ENCODE results near the gene TOMM6. TPM values are rescaled to one million over a fixed set of nuclear protein-coding genes. Genes with fewer than 3 reads are reported as not detected.

The TOMM6 gene
- 429 TPM for polyA plus RNA-seq (2012; ENCODE audit: insufficient read depth, insufficient read length)

DNA sequence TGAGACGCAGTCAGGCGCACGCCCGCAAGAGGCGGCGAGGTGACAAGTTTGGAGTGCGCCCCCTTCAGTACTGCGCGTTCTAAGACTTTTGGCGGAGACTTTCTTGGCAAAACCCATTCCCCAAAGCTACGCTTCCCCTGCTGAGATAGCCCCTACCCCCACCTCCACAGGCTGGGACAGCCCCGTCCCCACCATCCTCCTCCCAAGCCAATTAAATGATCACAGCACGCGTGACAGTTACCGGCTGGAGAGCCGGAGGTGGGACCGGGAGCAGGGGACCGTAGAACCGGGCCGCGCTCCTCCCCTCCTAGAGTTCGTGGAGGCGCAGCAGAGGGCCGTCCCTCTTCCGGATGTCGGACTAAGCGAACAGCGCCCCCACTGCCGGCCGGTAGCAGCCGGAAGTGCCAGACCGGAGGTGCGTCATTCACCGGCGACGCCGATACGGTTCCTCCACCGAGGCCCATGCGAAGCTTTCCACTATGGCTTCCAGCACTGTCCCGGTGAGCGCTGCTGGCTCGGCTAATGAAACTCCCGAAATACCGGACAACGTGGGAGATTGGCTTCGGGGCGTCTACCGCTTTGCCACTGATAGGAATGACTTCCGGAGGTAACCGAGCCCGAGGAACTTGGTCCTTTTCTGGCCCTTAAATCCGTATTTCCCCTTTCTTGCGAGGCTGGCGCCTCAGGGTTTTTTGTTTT lies at the start of gene TOMM6:
TOMM6 (plus strand) TSS at position 476 of the 699 bp plus-strand sequence; CDS start at position 480, 4 bp downstream.
- peak; percentile 90 for DNase-seq (ENCODE audit: low read depth, low spot score)
- peak within 1 kb of the TSS; percentile 100 for H3K4me3 ChIP-seq (ENCODE audit: low read length)

DNA sequence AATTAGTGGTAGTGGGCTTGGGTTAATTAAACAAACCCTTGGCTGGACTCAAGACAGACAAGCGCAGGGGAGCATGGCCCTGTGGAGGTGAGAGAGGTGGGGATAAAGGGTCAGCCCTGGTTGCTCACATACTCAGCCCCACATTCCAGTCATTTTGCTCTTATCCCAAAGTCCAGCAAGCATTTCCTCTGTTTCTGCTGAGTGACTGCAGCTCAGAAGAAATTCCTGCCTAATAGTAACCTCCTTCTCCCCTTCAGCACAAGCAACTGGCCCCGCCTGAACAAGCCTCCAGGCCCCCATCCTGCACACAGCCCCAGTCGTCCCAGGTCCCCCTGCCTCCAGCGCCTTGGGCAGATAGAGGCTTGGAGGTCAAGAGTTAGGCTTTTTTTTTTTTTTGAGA lies 48.5 kb upstream of the TOMM6 start:
- DNase-seq (ENCODE audit: low read depth, low spot score), result no peak
- no peak overlapping the region for H3K4me3 ChIP-seq (ENCODE audit: low read length)

DNA sequence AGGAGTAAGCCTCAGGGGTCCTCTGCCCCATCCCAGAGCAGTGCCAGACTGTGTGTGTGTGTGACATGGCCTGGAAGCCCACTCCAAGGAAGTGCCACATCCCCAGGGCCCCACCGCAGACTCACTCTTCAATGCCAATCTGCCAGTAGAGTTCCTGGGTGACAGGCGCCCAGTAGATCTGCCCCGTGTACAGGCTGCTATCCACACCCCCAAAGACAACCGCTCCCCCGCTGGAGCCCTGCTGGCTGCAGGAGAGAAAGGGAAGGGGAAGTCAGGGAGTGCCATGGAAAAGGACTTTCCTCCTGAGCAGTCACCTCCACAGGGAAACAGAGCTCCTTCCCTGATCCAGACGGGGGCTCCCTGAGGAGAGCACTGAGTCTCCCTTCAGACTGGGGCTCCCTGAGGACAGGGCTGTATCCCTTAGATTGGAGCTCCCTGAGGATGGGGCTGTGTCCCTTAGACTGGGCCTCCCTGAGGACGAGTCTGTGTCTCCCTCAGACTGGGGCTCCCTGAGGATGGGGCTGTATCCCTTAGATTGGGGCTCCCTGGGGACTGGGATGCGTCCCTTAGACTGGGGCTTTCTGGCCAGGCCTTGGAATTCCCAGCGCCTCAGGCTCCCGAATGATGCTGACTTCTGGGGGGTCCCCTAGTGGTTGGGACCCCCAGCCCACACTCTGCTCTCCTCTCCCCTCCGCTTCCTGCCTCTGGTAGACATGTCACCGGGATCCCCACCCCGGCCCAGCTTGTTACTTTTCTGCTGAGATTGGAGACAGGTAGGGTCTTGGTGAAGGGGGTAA lies 46.9 kb upstream of the TOMM6 start:
- DNase-seq (ENCODE audit: low read depth, low spot score), result no peak
- no peak overlapping the region for H3K4me3 ChIP-seq (ENCODE audit: low read length)

- no peak for DNase-seq (ENCODE audit: low read depth, low spot score)
- H3K4me3 ChIP-seq (ENCODE audit: low read length), result no peak overlapping the region
Observed at GRCh38 chr6:41741625-41742490, 45.6 kb upstream of the TOMM6 start.

DNA sequence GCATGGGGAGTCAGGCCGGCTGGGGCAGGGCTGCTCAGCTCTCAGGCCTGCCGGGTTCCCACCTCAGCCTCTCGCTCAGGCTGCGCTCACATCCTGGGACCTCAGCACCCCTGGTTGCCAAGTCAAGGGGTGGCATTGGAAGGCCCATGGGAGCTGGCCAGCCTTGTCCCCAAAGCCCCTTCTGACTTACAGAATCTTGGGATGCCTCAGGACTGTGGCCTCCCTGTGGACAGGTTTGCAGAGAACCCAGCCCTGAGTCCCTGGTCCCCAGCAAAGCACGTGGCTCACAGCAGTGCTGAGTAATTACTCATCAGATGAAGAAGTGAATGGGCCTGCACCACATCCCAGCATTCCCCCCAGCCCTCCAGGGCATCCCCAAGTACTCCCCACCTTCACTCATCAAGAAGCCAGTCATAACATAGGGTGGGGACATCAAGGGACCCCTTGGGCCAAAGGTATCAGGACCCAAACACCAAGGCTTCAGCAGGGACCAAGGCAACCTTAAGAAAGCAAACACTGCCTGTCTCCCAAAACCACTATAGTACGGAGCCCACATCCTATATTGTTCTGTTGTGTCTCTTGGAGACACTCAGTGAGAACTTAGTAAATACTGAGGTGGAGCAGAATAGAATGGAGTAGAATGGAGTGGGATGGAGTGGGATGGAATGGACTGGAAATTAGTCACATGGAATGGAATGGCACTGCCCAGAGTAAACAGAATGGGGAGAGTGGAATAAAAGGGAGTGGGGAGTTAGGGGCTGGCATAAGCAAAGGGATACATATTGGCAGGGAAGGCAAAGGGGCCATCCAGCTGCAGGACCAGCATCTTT lies 43.9 kb upstream of the TOMM6 start:
- DNase-seq (ENCODE audit: low read depth, low spot score), result no peak
- no peak overlapping the region for H3K4me3 ChIP-seq (ENCODE audit: low read length)

DNA sequence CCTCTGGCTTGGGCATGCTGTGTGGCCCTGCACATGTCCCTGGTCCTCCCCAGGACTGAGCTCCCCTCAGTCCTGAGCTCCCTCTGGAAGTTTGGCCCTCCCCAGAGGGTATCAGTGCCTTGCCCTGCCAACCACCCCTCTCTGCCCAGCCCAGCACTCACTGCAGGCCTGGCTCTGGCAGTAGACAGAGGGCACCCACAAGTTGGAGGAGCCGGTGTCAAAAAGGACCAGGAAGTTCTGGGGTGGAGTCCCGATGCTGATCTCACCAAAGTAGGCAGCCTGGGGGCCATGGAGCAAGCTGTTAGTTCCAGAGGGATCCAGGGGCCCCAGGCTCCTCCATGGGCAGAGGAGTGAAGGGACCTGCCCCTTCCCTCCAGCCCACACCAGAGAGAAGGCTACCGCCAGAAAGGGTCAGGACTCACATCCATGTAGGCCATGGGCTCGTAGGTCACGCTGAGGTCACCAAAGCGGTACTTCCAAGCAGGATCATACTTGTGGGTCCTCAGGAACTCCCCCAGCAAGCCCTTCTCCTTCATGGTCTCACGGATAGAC lies 43.2 kb upstream of the TOMM6 start:
- no peak for DNase-seq (ENCODE audit: low read depth, low spot score)
- no peak overlapping the region for H3K4me3 ChIP-seq (ENCODE audit: low read length)

- DNase-seq (ENCODE audit: low read depth, low spot score), result no peak
- H3K4me3 ChIP-seq (ENCODE audit: low read length), result no peak overlapping the region
Observed at GRCh38 chr6:41746107-41746506, 41.4 kb upstream of the TOMM6 start.

DNA sequence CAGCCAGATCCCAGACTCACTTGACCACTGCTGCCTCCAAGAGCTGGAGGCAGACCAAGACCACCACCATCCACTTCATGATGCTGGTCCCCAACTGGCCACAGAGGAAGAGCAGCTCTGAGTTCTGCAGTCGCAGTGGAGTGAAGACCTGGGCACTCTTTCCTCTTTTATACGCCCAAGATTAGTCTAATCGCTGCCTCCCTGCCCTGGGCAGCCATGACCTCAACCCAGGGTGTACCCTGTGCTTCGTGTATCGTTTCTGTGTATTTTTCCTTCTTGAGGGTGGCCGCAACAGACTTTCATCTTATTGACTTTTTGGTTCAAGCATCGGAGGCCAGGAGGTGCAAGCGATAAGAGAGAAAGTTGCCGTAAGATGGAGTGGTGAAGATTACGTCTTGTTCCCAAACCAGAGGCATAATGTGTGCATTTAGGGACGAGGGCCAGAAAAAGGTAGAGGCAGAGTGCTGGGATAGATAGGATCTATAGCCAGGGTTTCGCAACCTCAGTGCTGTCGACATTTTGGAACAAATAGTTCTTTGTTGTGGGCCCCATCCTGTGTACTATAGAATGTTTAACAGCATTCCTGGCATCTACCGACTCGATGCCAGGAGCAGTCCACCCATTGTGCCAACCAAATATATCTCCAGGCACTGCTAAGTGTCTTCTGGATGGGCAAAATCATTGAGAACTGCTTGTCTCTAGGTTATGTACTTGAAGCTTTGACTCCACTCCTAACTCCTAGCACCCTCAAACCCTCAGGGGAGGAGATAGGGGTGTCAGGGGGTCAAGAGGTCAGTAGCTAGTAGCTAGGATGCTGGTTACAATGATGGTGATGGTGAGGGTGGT lies 40.0 kb upstream of the TOMM6 start, which contains the start of gene PGC:
PGC (minus strand) TSS at position 142 of the 846 bp plus-strand sequence; CDS start at position 79, 63 bp downstream.
- H3K4me3 ChIP-seq (ENCODE audit: low read length), result no peak within 1 kb of the TSS
- DNase-seq (ENCODE audit: low read depth, low spot score), result no peak

GRCh38 chr6:41748102-41748477 lies 39.4 kb upstream of the TOMM6 start:
- H3K4me3 ChIP-seq (ENCODE audit: low read length), result no peak overlapping the region
- no peak for DNase-seq (ENCODE audit: low read depth, low spot score)

DNA sequence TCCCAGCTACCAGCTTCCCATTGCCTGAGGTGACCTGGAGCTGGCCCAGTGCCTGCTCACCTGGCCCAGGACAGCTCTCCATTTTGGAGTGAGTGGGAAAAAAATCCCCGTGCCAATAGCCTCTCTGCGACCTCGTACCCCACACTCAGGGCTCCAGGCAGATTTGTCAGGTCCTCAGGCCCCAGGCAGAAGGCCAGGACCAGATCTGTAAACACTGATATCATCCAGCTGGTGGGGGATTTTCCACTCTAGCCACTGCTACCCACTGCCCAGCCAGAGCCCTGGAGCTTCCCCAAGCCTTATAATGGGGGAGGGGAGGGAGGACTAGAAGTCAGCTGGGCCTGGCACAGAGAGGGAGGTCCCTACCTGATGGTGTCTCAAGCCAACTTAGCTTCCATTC lies 39.0 kb upstream of the TOMM6 start:
- DNase-seq (ENCODE audit: low read depth, low spot score), result no peak

GRCh38 chr6:41750374-41750773 lies 37.1 kb upstream of the TOMM6 start:
- no peak for DNase-seq (ENCODE audit: low read depth, low spot score)
- H3K4me3 ChIP-seq (ENCODE audit: low read length), result no peak overlapping the region

More for the DNA sequence above, 39.0 kb upstream of the TOMM6 start:
- H3K4me3 ChIP-seq (ENCODE audit: low read length), result no peak overlapping the region

GRCh38 chr6:41755895-41756294 lies 31.6 kb upstream of the TOMM6 start:
- H3K4me3 ChIP-seq (ENCODE audit: low read length), result no peak overlapping the region

GRCh38 chr6:41756354-41756753 lies 31.1 kb upstream of the TOMM6 start:
- no peak overlapping the region for H3K4me3 ChIP-seq (ENCODE audit: low read length)
- no peak for DNase-seq (ENCODE audit: low read depth, low spot score)

More at GRCh38 chr6:41755895-41756294, 31.6 kb upstream of the TOMM6 start:
- DNase-seq (ENCODE audit: low read depth, low spot score), result no peak

- H3K4me3 ChIP-seq (ENCODE audit: low read length), result no peak overlapping the region
- DNase-seq (ENCODE audit: low read depth, low spot score), result no peak
Observed at GRCh38 chr6:41757271-41757670, 30.2 kb upstream of the TOMM6 start.

DNA sequence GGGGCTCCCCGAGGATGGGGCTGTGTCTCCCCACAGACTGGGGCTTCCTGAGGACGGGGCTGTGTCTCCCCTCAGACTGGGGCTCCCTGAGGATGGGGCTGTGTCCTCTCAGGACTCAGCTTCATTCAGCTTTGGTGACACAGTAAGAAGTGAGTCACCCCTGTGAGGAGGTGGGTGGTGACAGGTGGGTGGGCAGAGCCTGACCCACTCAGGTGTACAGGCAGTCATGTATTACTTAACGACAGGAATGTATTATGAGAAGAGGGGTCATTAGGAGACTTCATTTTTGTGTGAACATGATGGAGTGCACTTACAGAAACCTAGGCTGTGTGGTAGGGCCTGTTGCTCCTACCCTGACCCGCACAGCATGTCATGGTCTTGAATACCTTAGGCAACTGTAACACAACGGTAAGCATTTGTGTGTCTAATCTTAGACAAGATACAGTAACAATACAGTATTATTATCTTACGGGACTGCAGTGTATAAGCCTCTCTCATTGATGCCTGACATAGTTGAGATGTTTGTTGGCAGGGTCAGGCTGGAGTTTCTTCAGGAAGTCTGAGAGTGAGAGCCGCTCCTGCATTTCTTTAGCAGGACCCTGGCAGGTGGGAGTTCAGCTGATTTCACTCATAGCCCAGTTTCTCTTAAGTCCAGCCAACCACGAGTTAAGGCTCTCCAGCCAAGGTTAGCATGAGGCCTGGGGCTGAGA lies 29.4 kb upstream of the TOMM6 start:
- DNase-seq (ENCODE audit: low read depth, low spot score), result no peak
- no peak overlapping the region for H3K4me3 ChIP-seq (ENCODE audit: low read length)

DNA sequence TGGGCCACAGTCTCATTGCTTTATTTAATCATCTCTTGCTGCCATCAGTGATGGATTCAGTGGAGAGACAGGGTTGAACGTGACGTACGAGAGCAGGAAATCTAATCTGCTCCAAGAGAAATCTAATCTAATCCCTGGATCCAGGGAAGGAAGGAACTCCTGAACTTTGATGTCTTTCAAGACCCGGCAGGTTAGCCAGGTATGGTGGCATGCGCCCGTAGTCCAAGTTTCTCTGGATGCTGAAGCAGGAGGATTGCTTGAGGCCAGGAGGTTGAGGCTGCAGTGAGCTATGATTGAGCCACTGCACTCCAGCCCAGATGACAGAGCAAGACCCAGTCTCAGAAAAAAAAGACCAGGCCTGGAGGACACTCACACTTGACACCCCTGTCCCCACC lies 28.9 kb upstream of the TOMM6 start:
- DNase-seq (ENCODE audit: low read depth, low spot score), result no peak
- H3K4me3 ChIP-seq (ENCODE audit: low read length), result no peak overlapping the region
